GM19468 (cell line): ENCODE measurements around the gene CHD9.
"Not testable (repeated sequence)": the region's sequence is repeated elsewhere in the genome, so short reads cannot be mapped to it uniquely, and the experiment has no call there.

Experiments used
- ATAC-seq: cut with Tn5 transposase; IDR thresholded peaks from one replicate; pipeline ENCODE4 v1.9.1; 2021; ENCODE audit warnings: mild to moderate bottlenecking, moderate library complexity, moderate number of reproducible peaks; ENCODE audit not compliant: unreplicated experiment; ENCODE audit errors: extremely low read depth

Gene CHD9

GRCh38 chr16:53045341-53046220 lies 9.2 kb upstream of the CHD9 start:
- ATAC-seq, result no peak

- ATAC-seq, result not testable (repeated sequence)
Measured at GRCh38 chr16:53047515-53047914, 7.3 kb upstream of the CHD9 start.

- no peak for ATAC-seq
Measured at GRCh38 chr16:53048139-53048915, 6.5 kb upstream of the CHD9 start.

GRCh38 chr16:53051255-53051654 lies 3.5 kb upstream of the CHD9 start:
- not testable (repeated sequence) for ATAC-seq

- ATAC-seq, result no peak
Measured at GRCh38 chr16:53052519-53053501, 2.0 kb upstream of the CHD9 start, which contains the start of gene CHD9NB. Gene CHD9NB, minus strand, starts transcription at chr16:53052897. Its CDS starts 8,739 bp downstream, at chr16:53044158.

GRCh38 chr16:53053967-53054669 lies 673 bp upstream of the CHD9 start:
- no peak for ATAC-seq

GRCh38 chr16:53055541-53056391 lies 975 bp downstream of the CHD9 start:
- ATAC-seq, result no peak

GRCh38 chr16:53056392-53056881 lies 1.6 kb downstream of the CHD9 start:
- ATAC-seq, result no peak

- no peak for ATAC-seq
Measured at GRCh38 chr16:53057658-53058057, 2.9 kb downstream of the CHD9 start.

- ATAC-seq, result no peak
Measured at GRCh38 chr16:53058441-53058840, 3.6 kb downstream of the CHD9 start.

GRCh38 chr16:53058882-53059281 lies 4.1 kb downstream of the CHD9 start:
- ATAC-seq, result no peak

- ATAC-seq, result no peak
Measured at GRCh38 chr16:53059672-53060071, 4.9 kb downstream of the CHD9 start.

GRCh38 chr16:53061256-53061655 lies 6.5 kb downstream of the CHD9 start:
- ATAC-seq, result no peak

GRCh38 chr16:53061701-53062159 lies 6.9 kb downstream of the CHD9 start:
- peak; percentile 90 for ATAC-seq

GRCh38 chr16:53064081-53064578 lies 9.3 kb downstream of the CHD9 start:
- no peak for ATAC-seq

- ATAC-seq, result no peak
Measured at GRCh38 chr16:53065461-53066061, 10.8 kb downstream of the CHD9 start.

GRCh38 chr16:53067675-53068074 lies 12.9 kb downstream of the CHD9 start:
- ATAC-seq, result no peak

- ATAC-seq, result no peak
Measured at GRCh38 chr16:53068423-53068833, 13.6 kb downstream of the CHD9 start.
